ENCODE results near the gene GNG12.
"Not testable (repeated sequence)": the region's sequence is repeated elsewhere in the genome, so short reads cannot be mapped to it uniquely, and the experiment has no call there.

The GNG12 gene

GRCh38 chr1:67733681-67734322 lies 99.5 kb downstream of the GNG12 start:
- DNase-seq (ENCODE audit: low read depth) = peak; percentile 98

- DNase-seq (ENCODE audit: low read depth) = peak; percentile 33
Observed at GRCh38 chr1:67732750-67733151, 100.5 kb downstream of the GNG12 start.

GRCh38 chr1:67731322-67731721 lies 101.9 kb downstream of the GNG12 start:
- no peak for DNase-seq (ENCODE audit: low read depth)

- DNase-seq (ENCODE audit: low read depth) = not testable (repeated sequence)
Observed at GRCh38 chr1:67730312-67730711, 103.0 kb downstream of the GNG12 start.

GRCh38 chr1:67729872-67730271 lies 103.4 kb downstream of the GNG12 start:
- DNase-seq (ENCODE audit: low read depth) = no peak

GRCh38 chr1:67726224-67726623 lies 107.0 kb downstream of the GNG12 start:
- DNase-seq (ENCODE audit: low read depth) = no peak

GRCh38 chr1:67724928-67725560 lies 108.2 kb downstream of the GNG12 start:
- peak; percentile 44 for DNase-seq (ENCODE audit: low read depth)

- DNase-seq (ENCODE audit: low read depth) = peak; percentile 24
Observed at GRCh38 chr1:67723620-67724019, 109.6 kb downstream of the GNG12 start.

GRCh38 chr1:67723126-67723525 lies 110.1 kb downstream of the GNG12 start:
- no peak for DNase-seq (ENCODE audit: low read depth)

- DNase-seq (ENCODE audit: low read depth) = no peak
Observed at GRCh38 chr1:67722292-67722944, 110.8 kb downstream of the GNG12 start.

- DNase-seq (ENCODE audit: low read depth) = no peak
Observed at GRCh38 chr1:67721650-67722291, 111.5 kb downstream of the GNG12 start.

GRCh38 chr1:67721112-67721511 lies 112.2 kb downstream of the GNG12 start:
- DNase-seq (ENCODE audit: low read depth) = no peak

GRCh38 chr1:67719329-67720196 lies 113.7 kb downstream of the GNG12 start:
- no peak for DNase-seq (ENCODE audit: low read depth)

GRCh38 chr1:67717876-67718275 lies 115.4 kb downstream of the GNG12 start:
- no peak for DNase-seq (ENCODE audit: low read depth)

GRCh38 chr1:67716800-67717199 lies 116.5 kb downstream of the GNG12 start:
- no peak for DNase-seq (ENCODE audit: low read depth)

GRCh38 chr1:67715819-67716218 lies 117.4 kb downstream of the GNG12 start:
- no peak for DNase-seq (ENCODE audit: low read depth)

GRCh38 chr1:67713057-67713846 lies 120.0 kb downstream of the GNG12 start:
- no peak for DNase-seq (ENCODE audit: low read depth)

GRCh38 chr1:67711855-67712212 lies 121.4 kb downstream of the GNG12 start:
- no peak for DNase-seq (ENCODE audit: low read depth)

- DNase-seq (ENCODE audit: low read depth) = no peak
Observed at GRCh38 chr1:67711158-67711854, 122.0 kb downstream of the GNG12 start.

GRCh38 chr1:67710417-67710816 lies 122.8 kb downstream of the GNG12 start:
- DNase-seq (ENCODE audit: low read depth) = no peak

- no peak for DNase-seq (ENCODE audit: low read depth)
Observed at GRCh38 chr1:67708606-67709005, 124.7 kb downstream of the GNG12 start.
